Loucy (cell line): ENCODE results near the gene TYW1.
"Not testable (repeated sequence)": the region's sequence is repeated elsewhere in the genome, so short reads cannot be mapped to it uniquely, and the experiment has no call there.

Experiments used
- CTCF ChIP-seq: fragments of 200-600 bp; sonication (generic); conservative IDR thresholded peaks from 2 replicates; pipeline ENCODE4 v1.5.1; 2014; ENCODE audit warnings: mild to moderate bottlenecking, antibody characterized with exemption, low read length
- EZH2phosphoT487 ChIP-seq: fragments of 200-600 bp; IDR thresholded peaks from 2 replicates; pipeline ENCODE4 v1.6.1; 2018; ENCODE audit warnings: antibody characterized with exemption, mild to moderate bottlenecking, moderate library complexity, borderline replicate concordance

- not testable (repeated sequence) for TF ChIP-seq CTCF, EZH2phosphoT487
Measured at GRCh38 chr7:66996444-66997191, at the start of gene TYW1.
